Measurements from ENCODE around the gene MAP4K1.

The MAP4K1 gene

DNA sequence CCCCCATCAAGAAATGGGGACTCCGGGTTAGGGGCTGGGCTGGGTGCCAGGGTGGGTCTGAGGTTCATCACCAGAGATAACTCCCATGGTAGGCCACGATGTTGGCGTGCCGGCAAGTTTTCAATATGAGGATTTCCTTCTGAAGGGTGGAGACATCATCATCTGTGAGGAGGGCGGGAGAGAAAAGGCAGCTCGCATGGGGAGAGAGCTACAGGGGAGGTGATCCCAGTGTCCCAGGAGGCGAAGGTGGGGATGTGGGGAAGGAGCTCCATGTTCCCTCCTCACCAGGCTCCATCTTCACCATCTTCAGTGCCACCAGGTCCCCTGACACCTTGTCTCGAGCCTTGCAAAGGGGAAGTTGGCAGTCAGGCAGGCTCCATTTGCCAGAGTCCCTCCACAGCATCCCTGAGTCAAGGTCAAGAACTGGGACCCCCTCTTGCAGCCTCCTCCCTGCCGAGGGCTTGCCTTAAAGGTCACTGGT lies 430 bp downstream of the MAP4K1 start:
- no CpG with 5 or more reads among the region's 9 CpGs for whole genome bisulfite sequencing (ENCODE audit: extremely low coverage, insufficient coverage, insufficient read length)

DNA sequence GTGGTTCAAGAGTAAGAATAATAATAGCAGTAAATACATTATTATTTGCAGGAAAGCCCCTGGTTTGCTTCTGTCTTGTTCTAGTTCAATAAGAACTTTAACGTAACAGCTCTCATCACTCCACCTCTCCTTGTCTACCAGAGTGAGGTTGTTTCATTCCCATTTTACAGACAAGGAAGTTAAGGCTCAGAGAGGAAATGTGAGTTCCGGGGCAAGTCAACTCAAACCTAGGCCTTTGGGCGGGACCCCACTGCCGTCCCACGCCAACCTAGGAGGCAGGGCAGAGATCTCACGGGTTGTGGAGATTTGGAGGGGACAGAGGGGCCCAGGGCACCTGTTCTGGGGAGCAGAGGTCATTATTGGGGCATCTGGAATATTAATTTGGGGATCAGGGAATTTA lies 1.5 kb downstream of the MAP4K1 start:
- no peak overlapping the region for H2BK120ac ChIP-seq (ENCODE audit: insufficient read depth, low read length, poor library complexity)
- no peak overlapping the region for H3K23ac ChIP-seq (ENCODE audit: low read length)
- H3K79me1 ChIP-seq (ENCODE audit: low read length) = peaks cover 8% of the 10 kb centered on the region
- no peak overlapping the region for H3K4me2 ChIP-seq (ENCODE audit: low read length)
- H4K91ac ChIP-seq (ENCODE audit: low read depth, low read length) = no peak overlapping the region
- WGBS (ENCODE audit: extremely low coverage, insufficient coverage, insufficient read length) = no CpG with 5 or more reads among the region's 6 CpGs
- no peak overlapping the region for H3K4ac ChIP-seq (ENCODE audit: low read depth, low read length)
- no peak overlapping the region for H4K12ac ChIP-seq (ENCODE audit: low read depth, low read length)
- no peak overlapping the region for H3K14ac ChIP-seq (ENCODE audit: low read length)
- H4K8ac ChIP-seq (ENCODE audit: low read depth, low read length) = no peak overlapping the region
- no peak overlapping the region for H3K9ac ChIP-seq (ENCODE audit: low read length)
- no peak for DNase-seq
- H2BK5ac ChIP-seq (ENCODE audit: low read depth, low read length, poor library complexity) = no peak overlapping the region
- H2AK5ac ChIP-seq (ENCODE audit: low read length) = no peak overlapping the region
- H3K4me1 ChIP-seq (ENCODE audit: control insufficient read depth in 1 of 2, insufficient read depth in 2 of 2, low read length in 2 of 2) = peaks cover 11% of the 10 kb centered on the region in 2 experiments
- no peak overlapping the region for H3K18ac ChIP-seq (ENCODE audit: low read length)
- H3K36me3 ChIP-seq (ENCODE audit: control insufficient read depth in 1 of 2, insufficient read depth in 2 of 2, low read length in 2 of 2) = peaks cover 6 to 11% of the 10 kb centered on the region in 2 experiments
- peaks cover 10% of the 10 kb centered on the region for H3K79me2 ChIP-seq (ENCODE audit: control insufficient read depth, insufficient read depth, low read length, poor library complexity)
- peaks cover 3% of the 10 kb centered on the region for H3K9me3 ChIP-seq (ENCODE audit: insufficient read depth, low read depth, low read length)
- no peak overlapping the region for H3K27ac ChIP-seq (ENCODE audit: low read depth, low read length)
- H3K27me3 ChIP-seq (ENCODE audit: insufficient read depth, low read length) = no peaks in the 10 kb centered on the region
- no peak overlapping the region for H2AFZ ChIP-seq (ENCODE audit: insufficient read depth, low read length, poor library complexity)
- no peak overlapping the region for H2BK12ac ChIP-seq (ENCODE audit: low read length)
- H3K4me3 ChIP-seq (ENCODE audit: low read depth, low read length) = no peak overlapping the region

More for the DNA sequence above, 430 bp downstream of the MAP4K1 start:
- Histone ChIP-seq H3K36me3 (ENCODE audit: control insufficient read depth in 1 of 2, insufficient read depth in 2 of 2, low read length in 2 of 2) (peaks cover 11 to 20% of the 10 kb centered on the region in 2 experiments), H4K12ac (ENCODE audit: low read depth, low read length) (peak overlapping the region; percentile 22), H3K79me1 (ENCODE audit: low read length) (peaks cover 8% of the 10 kb centered on the region), H4K8ac (ENCODE audit: low read depth, low read length) (peak overlapping the region; percentile 95), H2BK5ac (ENCODE audit: low read depth, low read length, poor library complexity) (no peak overlapping the region), H2BK120ac (ENCODE audit: insufficient read depth, low read length, poor library complexity) (no peak overlapping the region), H2AFZ (ENCODE audit: insufficient read depth, low read length, poor library complexity) (peak overlapping the region; percentile 37), H3K9ac (ENCODE audit: low read length) (no peak overlapping the region), H3K23ac (ENCODE audit: low read length) (no peak overlapping the region), H4K91ac (ENCODE audit: low read depth, low read length) (no peak overlapping the region), H3K79me2 (ENCODE audit: control insufficient read depth, insufficient read depth, low read length, poor library complexity) (peaks cover 10% of the 10 kb centered on the region), H3K18ac (ENCODE audit: low read length) (no peak overlapping the region), H2BK12ac (ENCODE audit: low read length) (peak overlapping the region; percentile 20), H3K9me3 (ENCODE audit: insufficient read depth, low read depth, low read length) (peaks cover 3% of the 10 kb centered on the region), H3K4ac (ENCODE audit: low read depth, low read length) (no peak overlapping the region), H3K14ac (ENCODE audit: low read length) (no peak overlapping the region), H2AK5ac (ENCODE audit: low read length) (peak overlapping the region; percentile 36), H3K4me2 (ENCODE audit: low read length) (no peak overlapping the region), H3K4me3 (ENCODE audit: low read depth, low read length) (no peak overlapping the region), H3K27ac (ENCODE audit: low read depth, low read length) (no peak overlapping the region), H3K4me1 (ENCODE audit: control insufficient read depth in 1 of 2, insufficient read depth in 2 of 2, low read length in 2 of 2) (peaks cover 11% of the 10 kb centered on the region in 2 experiments), H3K27me3 (ENCODE audit: insufficient read depth, low read length) (no peaks in the 10 kb centered on the region)
- no peak for DNase-seq

- no peak overlapping the region for H3K18ac ChIP-seq (ENCODE audit: low read length)
- no peak overlapping the region for H2BK12ac ChIP-seq (ENCODE audit: low read length)
- H2AFZ ChIP-seq (ENCODE audit: insufficient read depth, low read length, poor library complexity) = no peak overlapping the region
- no peak overlapping the region for H2BK120ac ChIP-seq (ENCODE audit: insufficient read depth, low read length, poor library complexity)
- no peak overlapping the region for H3K4me3 ChIP-seq (ENCODE audit: low read depth, low read length)
- H3K9me3 ChIP-seq (ENCODE audit: insufficient read depth, low read depth, low read length) = peaks cover 3% of the 10 kb centered on the region
- H3K36me3 ChIP-seq (ENCODE audit: control insufficient read depth in 1 of 2, insufficient read depth in 2 of 2, low read length in 2 of 2) = peaks cover 0 to under 1% of the 10 kb centered on the region in 2 experiments
- H4K8ac ChIP-seq (ENCODE audit: low read depth, low read length) = no peak overlapping the region
- WGBS (ENCODE audit: extremely low coverage, insufficient coverage, insufficient read length) = no CpG with 5 or more reads among the region's 7 CpGs
- H3K79me1 ChIP-seq (ENCODE audit: low read length) = peaks cover 8% of the 10 kb centered on the region
- H3K9ac ChIP-seq (ENCODE audit: low read length) = no peak overlapping the region
- no peak overlapping the region for H4K12ac ChIP-seq (ENCODE audit: low read depth, low read length)
- H3K23ac ChIP-seq (ENCODE audit: low read length) = no peak overlapping the region
- H3K4ac ChIP-seq (ENCODE audit: low read depth, low read length) = no peak overlapping the region
- H3K27me3 ChIP-seq (ENCODE audit: insufficient read depth, low read length) = no peaks in the 10 kb centered on the region
- H2AK5ac ChIP-seq (ENCODE audit: low read length) = no peak overlapping the region
- peaks cover 11% of the 10 kb centered on the region in 2 experiments for H3K4me1 ChIP-seq (ENCODE audit: control insufficient read depth in 1 of 2, insufficient read depth in 2 of 2, low read length in 2 of 2)
- H3K79me2 ChIP-seq (ENCODE audit: control insufficient read depth, insufficient read depth, low read length, poor library complexity) = peaks cover 10% of the 10 kb centered on the region
- no peak overlapping the region for H4K91ac ChIP-seq (ENCODE audit: low read depth, low read length)
- no peak overlapping the region for H2BK5ac ChIP-seq (ENCODE audit: low read depth, low read length, poor library complexity)
- no peak overlapping the region for H3K14ac ChIP-seq (ENCODE audit: low read length)
- no peak for DNase-seq
- H3K4me2 ChIP-seq (ENCODE audit: low read length) = no peak overlapping the region
- H3K27ac ChIP-seq (ENCODE audit: low read depth, low read length) = no peak overlapping the region
Observed at GRCh38 chr19:38615007-38615581, 2.7 kb downstream of the MAP4K1 start.

GRCh38 chr19:38614289-38614688 lies 3.5 kb downstream of the MAP4K1 start:
- Histone ChIP-seq H3K9me3 (ENCODE audit: insufficient read depth, low read depth, low read length) (peaks cover 3% of the 10 kb centered on the region), H3K79me1 (ENCODE audit: low read length) (peaks cover 6% of the 10 kb centered on the region), H3K9ac (ENCODE audit: low read length) (peak overlapping the region; percentile 57), H2BK12ac (ENCODE audit: low read length) (no peak overlapping the region), H3K18ac (ENCODE audit: low read length) (no peak overlapping the region), H3K79me2 (ENCODE audit: control insufficient read depth, insufficient read depth, low read length, poor library complexity) (peaks cover 6% of the 10 kb centered on the region), H3K4me3 (ENCODE audit: low read depth, low read length) (no peak overlapping the region), H4K91ac (ENCODE audit: low read depth, low read length) (no peak overlapping the region), H3K36me3 (ENCODE audit: control insufficient read depth in 1 of 2, insufficient read depth in 2 of 2, low read length in 2 of 2) (no peaks in the 10 kb centered on the region), H3K27me3 (ENCODE audit: insufficient read depth, low read length) (no peaks in the 10 kb centered on the region), H3K23ac (ENCODE audit: low read length) (no peak overlapping the region), H2AFZ (ENCODE audit: insufficient read depth, low read length, poor library complexity) (no peak overlapping the region), H2AK5ac (ENCODE audit: low read length) (no peak overlapping the region), H3K27ac (ENCODE audit: low read depth, low read length) (no peak overlapping the region), H4K8ac (ENCODE audit: low read depth, low read length) (no peak overlapping the region), H4K12ac (ENCODE audit: low read depth, low read length) (no peak overlapping the region), H3K14ac (ENCODE audit: low read length) (no peak overlapping the region), H3K4ac (ENCODE audit: low read depth, low read length) (no peak overlapping the region), H3K4me1 (ENCODE audit: control insufficient read depth in 1 of 2, insufficient read depth in 2 of 2, low read length in 2 of 2) (peaks cover 6 to 7% of the 10 kb centered on the region in 2 experiments), H2BK5ac (ENCODE audit: low read depth, low read length, poor library complexity) (no peak overlapping the region), H3K4me2 (ENCODE audit: low read length) (no peak overlapping the region), H2BK120ac (ENCODE audit: insufficient read depth, low read length, poor library complexity) (no peak overlapping the region)
- DNase-seq = no peak
- no CpG with 5 or more reads among the region's 3 CpGs for WGBS (ENCODE audit: extremely low coverage, insufficient coverage, insufficient read length)

Data from trophoblast cell (in vitro differentiated cells and primary cell).